Globus pallidus (tissue), 1 donor: ENCODE data around the gene MMAA.
"Not testable (repeated sequence)": the region's sequence is repeated elsewhere in the genome, so short reads cannot be mapped to it uniquely, and the experiment has no call there.

Experiments
- DNase-seq: peaks from one replicate; pipeline ENCODE4 v3.0.0-alpha.2; 2015; ENCODE audit warnings: low spot score

Gene MMAA

GRCh38 chr4:145618932-145619638 lies at the start of gene MMAA:
Gene MMAA (plus strand): TSS chr4:145619385. CDS start chr4:145639140, 19,755 bp downstream.
- DNase-seq, result peak; percentile 92

- not testable (repeated sequence) for DNase-seq
These were observed 44.6 kb upstream of the MMAA start for GRCh38 chr4:145574546-145574945.

GRCh38 chr4:145580906-145581305 lies 38.3 kb upstream of the MMAA start:
- DNase-seq, result no peak

- no peak for DNase-seq
These were observed 35.8 kb upstream of the MMAA start for GRCh38 chr4:145583191-145584055.

- no peak for DNase-seq
These were observed 32.0 kb upstream of the MMAA start for GRCh38 chr4:145587088-145587754.

- not testable (repeated sequence) for DNase-seq
These were observed 29.8 kb upstream of the MMAA start for GRCh38 chr4:145589381-145589780.

GRCh38 chr4:145589916-145590702 lies 29.1 kb upstream of the MMAA start:
- no peak for DNase-seq

GRCh38 chr4:145602129-145602760 lies 16.9 kb upstream of the MMAA start:
- no peak for DNase-seq

GRCh38 chr4:145605941-145606340 lies 13.2 kb upstream of the MMAA start:
- no peak for DNase-seq

GRCh38 chr4:145609481-145610427 lies 9.4 kb upstream of the MMAA start:
- peak; percentile 65 for DNase-seq

GRCh38 chr4:145613566-145614232 lies 5.5 kb upstream of the MMAA start:
- DNase-seq, result no peak

- DNase-seq, result no peak
These were observed 5.0 kb upstream of the MMAA start for GRCh38 chr4:145614233-145614610.

GRCh38 chr4:145618210-145618931 lies 814 bp upstream of the MMAA start:
- DNase-seq, result peak; percentile 20

GRCh38 chr4:145619639-145619996 lies 433 bp downstream of the MMAA start:
- DNase-seq, result no peak

- DNase-seq, result not testable (repeated sequence)
These were observed 2.9 kb downstream of the MMAA start for GRCh38 chr4:145622067-145622466.

- DNase-seq, result no peak
These were observed 4.6 kb downstream of the MMAA start for GRCh38 chr4:145623831-145624230.

GRCh38 chr4:145625677-145626622 lies 6.8 kb downstream of the MMAA start:
- no peak for DNase-seq

GRCh38 chr4:145626623-145626982 lies 7.4 kb downstream of the MMAA start:
- DNase-seq, result no peak
